Astrocyte (in vitro differentiated cells and primary cell): ENCODE results near the gene IGF2BP2. TPM values are rescaled to one million over a fixed set of nuclear protein-coding genes. Genes with fewer than 3 reads are reported as not detected.

Experiments used
- DNase-seq: peaks from one replicate; pipeline ENCODE4 v3.0.0-alpha.2; 2010; ENCODE audit warnings: low read depth
- FAIRE-seq: peaks from 2 replicates; lab custom pipeline; 2011; peaks lifted over from hg19 to GRCh38; lab: Jason Lieb, UNC
- H2AFZ ChIP-seq: 2 replicates; pipeline ENCODE4 v1.6.0; 2012; ENCODE audit warnings: low read depth, low read length, inconsistent platforms
- H3K27ac ChIP-seq: 2 replicates; pipeline ENCODE4 v1.5.1; 2011; ENCODE audit warnings: low read depth, low read length, inconsistent platforms
- H3K27me3 ChIP-seq: 2 replicates; pipeline ENCODE4 v1.6.0; 2011; ENCODE audit warnings: low read length, inconsistent platforms; ENCODE audit not compliant: insufficient read depth
- H3K36me3 ChIP-seq: 2 replicates; pipeline ENCODE4 v1.5.1; 2011; ENCODE audit warnings: low read length, inconsistent platforms; ENCODE audit not compliant: insufficient read depth
- H3K4me1 ChIP-seq: 2 replicates; pipeline ENCODE4 v1.5.1; 2011; ENCODE audit warnings: low read length, inconsistent platforms; ENCODE audit not compliant: insufficient read depth
- H3K4me2 ChIP-seq: 2 replicates; pipeline ENCODE4 v1.6.0; 2012; ENCODE audit warnings: low read length, inconsistent platforms
- H3K4me3 ChIP-seq: 2 replicates; pipeline ENCODE4 v1.5.1; 2011; ENCODE audit warnings: low read depth, mild to moderate bottlenecking, low read length, inconsistent platforms; ENCODE audit not compliant: insufficient read depth
- H3K79me2 ChIP-seq: 2 replicates; pipeline ENCODE4 v1.6.0; 2012; ENCODE audit warnings: mild to moderate bottlenecking, low read length, inconsistent platforms; ENCODE audit not compliant: insufficient read depth
- H3K9ac ChIP-seq: 2 replicates; pipeline ENCODE4 v1.6.0; 2012; ENCODE audit warnings: mild to moderate bottlenecking, low read length, inconsistent platforms
- H3K9me3 ChIP-seq: 2 replicates; pipeline ENCODE4 v1.5.1; 2012; ENCODE audit warnings: low read depth, mild to moderate bottlenecking, low read length, inconsistent platforms; ENCODE audit not compliant: insufficient read depth
- H4K20me1 ChIP-seq: 2 replicates; pipeline ENCODE4 v1.6.0; 2012; ENCODE audit warnings: low read length, inconsistent platforms; ENCODE audit not compliant: insufficient read depth
- H3K27ac Mint-ChIP-seq: one replicate; pipeline ENCODE4 v1.8.0; 2021; ENCODE audit warnings: mild to moderate bottlenecking, mixed read lengths; ENCODE audit not compliant: unreplicated experiment
- H3K27me3 Mint-ChIP-seq: one replicate; pipeline ENCODE4 v1.8.0; 2021; ENCODE audit warnings: low read depth, mixed read lengths; ENCODE audit not compliant: unreplicated experiment
- H3K36me3 Mint-ChIP-seq: one replicate; pipeline ENCODE4 v1.8.0; 2021; ENCODE audit warnings: low read depth, mixed read lengths; ENCODE audit not compliant: unreplicated experiment
- H3K4me1 Mint-ChIP-seq: one replicate; pipeline ENCODE4 v1.8.0; 2021; ENCODE audit warnings: low read depth, mixed read lengths; ENCODE audit not compliant: unreplicated experiment
- H3K4me3 Mint-ChIP-seq: one replicate; pipeline ENCODE4 v1.8.0; 2021; ENCODE audit warnings: mild to moderate bottlenecking, moderate library complexity, mixed read lengths; ENCODE audit not compliant: unreplicated experiment
- H3K9me3 Mint-ChIP-seq: one replicate; pipeline ENCODE4 v1.8.0; 2021; ENCODE audit warnings: mild to moderate bottlenecking, mixed read lengths; ENCODE audit not compliant: unreplicated experiment
- EZH2 ChIP-seq: IDR thresholded peaks from 2 replicates; pipeline ENCODE4 v1.6.1; 2012; ENCODE audit warnings: mild to moderate bottlenecking, low read length, inconsistent platforms; ENCODE audit not compliant: insufficient read depth
- total RNA-seq: library from RNA; stranded (reverse); gene quantifications from 2 replicates; pipeline ENCODE4 v1.2.1, GENCODE V29; 2021
- TF ChIP-seq, protein P1 (sequence below): IDR thresholded peaks from 2 replicates; pipeline ENCODE4 v1.5.1; 2011; ENCODE audit warnings: low read depth, mild to moderate bottlenecking, inconsistent platforms, low read length, moderate library complexity; ENCODE audit not compliant: insufficient read depth

The IGF2BP2 gene
- total RNA-seq, 1 donor from 2014 or later: 162 TPM

DNA sequence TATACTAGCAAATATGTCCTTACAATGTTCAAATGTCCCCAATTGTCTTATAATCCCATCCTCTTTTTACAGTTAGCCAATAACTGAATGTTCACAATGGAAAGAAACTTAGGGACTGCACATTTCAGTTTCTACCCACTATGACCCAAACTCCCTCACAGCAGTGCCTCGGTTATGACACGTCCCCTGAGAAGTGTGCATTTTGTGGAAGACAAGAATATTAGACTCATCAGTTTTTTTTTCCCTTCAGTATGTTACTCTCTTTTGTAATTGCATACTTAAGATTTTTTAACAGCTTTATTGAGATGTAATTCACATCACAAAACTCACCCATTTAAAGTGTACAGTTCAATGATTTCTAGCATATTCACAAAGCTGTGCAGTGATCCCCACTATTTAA, 64.8 kb downstream of the IGF2BP2 start:
- Mint-ChIP-seq H3K9me3 (peaks cover 4% of the 10 kb centered on the region), H3K4me1 (peaks cover 78% of the 10 kb centered on the region), H3K27me3 (no peaks in the 10 kb centered on the region), H3K36me3 (peaks cover 16% of the 10 kb centered on the region), H3K27ac (peak overlapping the region; percentile 64), H3K4me3 (peak overlapping the region; percentile 60)
- Histone ChIP-seq H3K4me2 (peak overlapping the region; percentile 54), H4K20me1 (peaks cover 95% of the 10 kb centered on the region), H3K4me1 (peaks cover 23% of the 10 kb centered on the region), H3K9me3 (no peaks in the 10 kb centered on the region), H3K27ac (no peak overlapping the region), H3K9ac (peak overlapping the region; percentile 23), H3K36me3 (no peaks in the 10 kb centered on the region), H3K79me2 (peaks cover 98% of the 10 kb centered on the region), H3K27me3 (no peaks in the 10 kb centered on the region), H2AFZ (no peak overlapping the region), H3K4me3 (no peak overlapping the region)
- DNase-seq: no peak
- TF ChIP-seq, protein P1, sequence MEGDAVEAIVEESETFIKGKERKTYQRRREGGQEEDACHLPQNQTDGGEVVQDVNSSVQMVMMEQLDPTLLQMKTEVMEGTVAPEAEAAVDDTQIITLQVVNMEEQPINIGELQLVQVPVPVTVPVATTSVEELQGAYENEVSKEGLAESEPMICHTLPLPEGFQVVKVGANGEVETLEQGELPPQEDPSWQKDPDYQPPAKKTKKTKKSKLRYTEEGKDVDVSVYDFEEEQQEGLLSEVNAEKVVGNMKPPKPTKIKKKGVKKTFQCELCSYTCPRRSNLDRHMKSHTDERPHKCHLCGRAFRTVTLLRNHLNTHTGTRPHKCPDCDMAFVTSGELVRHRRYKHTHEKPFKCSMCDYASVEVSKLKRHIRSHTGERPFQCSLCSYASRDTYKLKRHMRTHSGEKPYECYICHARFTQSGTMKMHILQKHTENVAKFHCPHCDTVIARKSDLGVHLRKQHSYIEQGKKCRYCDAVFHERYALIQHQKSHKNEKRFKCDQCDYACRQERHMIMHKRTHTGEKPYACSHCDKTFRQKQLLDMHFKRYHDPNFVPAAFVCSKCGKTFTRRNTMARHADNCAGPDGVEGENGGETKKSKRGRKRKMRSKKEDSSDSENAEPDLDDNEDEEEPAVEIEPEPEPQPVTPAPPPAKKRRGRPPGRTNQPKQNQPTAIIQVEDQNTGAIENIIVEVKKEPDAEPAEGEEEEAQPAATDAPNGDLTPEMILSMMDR: no peak
- no peak for TF ChIP-seq EZH2
- no peak for FAIRE-seq

DNA sequence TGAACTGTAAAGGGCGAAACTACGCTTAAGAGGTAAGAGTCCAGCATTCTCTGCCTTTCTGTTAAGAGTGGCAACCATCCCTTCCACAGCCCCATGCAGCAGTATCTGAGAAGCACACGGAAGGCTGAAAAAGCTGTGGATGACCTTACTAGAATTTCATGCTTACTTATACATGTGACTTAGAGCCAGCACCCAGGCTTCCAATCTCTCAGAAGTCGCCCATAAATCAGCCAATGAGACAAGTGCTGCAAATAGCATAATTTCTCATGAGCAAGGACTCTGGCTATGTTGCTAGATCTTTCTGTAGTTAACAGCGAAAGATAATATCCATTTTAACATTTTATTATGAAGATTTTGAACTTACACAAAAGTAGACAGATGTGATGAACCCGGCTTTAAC, 65.3 kb downstream of the IGF2BP2 start:
- H3K36me3 ChIP-seq: no peaks in the 10 kb centered on the region
- no peak overlapping the region for H3K27ac ChIP-seq
- no peak overlapping the region for H3K27ac Mint-ChIP-seq
- no peak for FAIRE-seq
- H3K27me3 ChIP-seq: no peaks in the 10 kb centered on the region
- H2AFZ ChIP-seq: no peak overlapping the region
- no peak overlapping the region for H3K4me3 Mint-ChIP-seq
- H3K4me1 Mint-ChIP-seq: peaks cover 72% of the 10 kb centered on the region
- peaks cover 4% of the 10 kb centered on the region for H3K9me3 Mint-ChIP-seq
- H3K4me3 ChIP-seq: no peak overlapping the region
- no peaks in the 10 kb centered on the region for H3K9me3 ChIP-seq
- H3K4me1 ChIP-seq: peaks cover 18% of the 10 kb centered on the region
- H3K9ac ChIP-seq: no peak overlapping the region
- no peaks in the 10 kb centered on the region for H3K27me3 Mint-ChIP-seq
- TF ChIP-seq EZH2: no peak
- TF ChIP-seq, protein P1: no peak
- H4K20me1 ChIP-seq: peaks cover 95% of the 10 kb centered on the region
- H3K36me3 Mint-ChIP-seq: peaks cover 19% of the 10 kb centered on the region
- peaks cover 98% of the 10 kb centered on the region for H3K79me2 ChIP-seq
- H3K4me2 ChIP-seq: no peak overlapping the region
- DNase-seq: no peak

DNA sequence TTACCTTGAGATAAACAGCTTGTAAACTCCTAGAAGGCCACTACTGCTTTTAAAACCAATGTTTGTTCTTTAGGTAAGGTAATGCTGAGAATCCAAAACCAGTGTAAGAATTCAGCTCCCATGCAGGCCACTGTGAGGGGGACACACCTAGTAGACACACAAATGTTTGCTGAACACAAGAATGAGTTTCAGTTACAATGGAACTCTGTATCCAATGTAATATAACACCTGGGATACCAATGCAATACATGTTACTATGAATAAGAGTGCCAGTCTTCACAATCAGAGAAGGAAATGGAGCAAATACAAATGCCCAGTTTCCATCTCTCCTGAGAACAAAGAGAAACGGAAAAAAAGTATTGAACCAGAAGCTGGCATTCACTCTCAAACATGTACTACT, 65.9 kb downstream of the IGF2BP2 start:
- H3K4me1 Mint-ChIP-seq: peaks cover 68% of the 10 kb centered on the region
- no peaks in the 10 kb centered on the region for H3K27me3 Mint-ChIP-seq
- no peak overlapping the region for H3K27ac Mint-ChIP-seq
- FAIRE-seq (no peak), DNase-seq (no peak)
- Histone ChIP-seq H3K79me2 (peaks cover 98% of the 10 kb centered on the region), H3K4me2 (no peak overlapping the region), H3K27ac (no peak overlapping the region), H3K27me3 (no peaks in the 10 kb centered on the region), H3K9me3 (no peaks in the 10 kb centered on the region), H3K4me3 (no peak overlapping the region), H2AFZ (no peak overlapping the region), H4K20me1 (peaks cover 95% of the 10 kb centered on the region), H3K9ac (no peak overlapping the region), H3K36me3 (no peaks in the 10 kb centered on the region), H3K4me1 (peaks cover 13% of the 10 kb centered on the region)
- TF ChIP-seq, protein P1: no peak
- no peak for TF ChIP-seq EZH2
- H3K4me3 Mint-ChIP-seq: no peak overlapping the region
- peaks cover 20% of the 10 kb centered on the region for H3K36me3 Mint-ChIP-seq
- peaks cover 4% of the 10 kb centered on the region for H3K9me3 Mint-ChIP-seq
